Activated T-helper 1 cell treated with Interleukin-2 at 50 U/mL for 16 hours (primary cell): Measurements from ENCODE around the gene PHKA2.

Experiments
- DNase-seq: peaks from one replicate; pipeline ENCODE4 v3.0.0-alpha.2; 2020; ENCODE audit warnings: low read depth

The PHKA2 gene

GRCh38 chrX:18971506-18971905 lies 12.4 kb downstream of the PHKA2 start:
- DNase-seq, result no peak

- no peak for DNase-seq
Measured at GRCh38 chrX:18970465-18970864, 13.4 kb downstream of the PHKA2 start.

- DNase-seq, result no peak
Measured at GRCh38 chrX:18966624-18967023, 17.3 kb downstream of the PHKA2 start.

- DNase-seq, result no peak
Measured at GRCh38 chrX:18964901-18965300, 19.0 kb downstream of the PHKA2 start.

- DNase-seq, result no peak
Measured at GRCh38 chrX:18964026-18964425, 19.9 kb downstream of the PHKA2 start.

GRCh38 chrX:18962329-18962728 lies 21.6 kb downstream of the PHKA2 start:
- DNase-seq, result no peak

GRCh38 chrX:18961686-18962085 lies 22.2 kb downstream of the PHKA2 start:
- no peak for DNase-seq

GRCh38 chrX:18956303-18957032 lies 27.4 kb downstream of the PHKA2 start:
- DNase-seq, result no peak

GRCh38 chrX:18955676-18956075 lies 28.2 kb downstream of the PHKA2 start:
- DNase-seq, result no peak

- DNase-seq, result no peak
Measured at GRCh38 chrX:18951032-18951431, 32.9 kb downstream of the PHKA2 start.

GRCh38 chrX:18949944-18950301 lies 34.0 kb downstream of the PHKA2 start:
- no peak for DNase-seq

- no peak for DNase-seq
Measured at GRCh38 chrX:18949291-18949943, 34.5 kb downstream of the PHKA2 start.

- DNase-seq, result no peak
Measured at GRCh38 chrX:18946611-18947010, 37.3 kb downstream of the PHKA2 start.

GRCh38 chrX:18946157-18946556 lies 37.8 kb downstream of the PHKA2 start:
- no peak for DNase-seq

- no peak for DNase-seq
Measured at GRCh38 chrX:18945483-18945882, 38.4 kb downstream of the PHKA2 start.

- DNase-seq, result no peak
Measured at GRCh38 chrX:18944482-18944881, 39.4 kb downstream of the PHKA2 start.

- DNase-seq, result no peak
Measured at GRCh38 chrX:18941896-18942295, 42.0 kb downstream of the PHKA2 start.

- DNase-seq, result no peak
Measured at GRCh38 chrX:18938710-18939109, 45.2 kb downstream of the PHKA2 start.

GRCh38 chrX:18937173-18937572 lies 46.7 kb downstream of the PHKA2 start:
- no peak for DNase-seq

- no peak for DNase-seq
Measured at GRCh38 chrX:18935893-18936292, 48.0 kb downstream of the PHKA2 start.

GRCh38 chrX:18934708-18935107 lies 49.2 kb downstream of the PHKA2 start:
- no peak for DNase-seq

- DNase-seq, result no peak
Measured at GRCh38 chrX:18933617-18934016, 50.3 kb downstream of the PHKA2 start.

GRCh38 chrX:18931972-18932371 lies 51.9 kb downstream of the PHKA2 start:
- DNase-seq, result no peak

- DNase-seq, result no peak
Measured at GRCh38 chrX:18929775-18930174, 54.1 kb downstream of the PHKA2 start.
